MCF 10A (cell line): ENCODE measurements around the gene GAR1. TPM values are rescaled to one million over a fixed set of nuclear protein-coding genes. Genes with fewer than 3 reads are reported as not detected.
"Not testable (repeated sequence)": the region's sequence is repeated elsewhere in the genome, so short reads cannot be mapped to it uniquely, and the experiment has no call there.

Source experiments
- Bru-seq: library from RNA; stranded (reverse); fragments of 400-500 nt; gene quantifications from one replicate; lab custom pipeline; 2021; lab: Mats Ljungman, UMichigan
- BruChase-seq, 2 experiments: library from RNA; stranded (reverse); fragments of 400-500 nt; gene quantifications; one replicate each; lab custom pipeline; 2021; lab: Mats Ljungman, UMichigan
- BruUV-seq: library from RNA; stranded (reverse); fragments of 400-500 nt; replicated peaks from 2 replicates; lab custom pipeline; 2021; lab: Mats Ljungman, UMichigan
- CTCF ChIA-PET: fragments of 300-600 bp; sonication (Branson Sonifier 250); formaldehyde crosslinking; extraction: SDS; loops from one replicate; lab custom pipeline; 2021; ENCODE audit warnings: antibody characterized with exemption, inconsistent platforms; lab: Yijun Ruan, JAX
- POLR2A ChIA-PET: fragments of 300-600, 350-650 bp; sonication (Branson Sonifier 250); formaldehyde crosslinking; extraction: SDS; loops from one replicate; lab custom pipeline; 2020; ENCODE audit warnings: antibody characterized with exemption, inconsistent platforms; lab: Yijun Ruan, JAX
- DNase-seq: peaks from one replicate; pipeline ENCODE4 v3.0.0-alpha.2; 2018; ENCODE audit not compliant: unreplicated experiment
- H3K27ac Mint-ChIP-seq: one replicate; pipeline ENCODE4 v1.8.0; 2022; ENCODE audit warnings: mild to moderate bottlenecking, low read depth, mixed read lengths; ENCODE audit not compliant: unreplicated experiment
- H3K27me3 Mint-ChIP-seq: one replicate; pipeline ENCODE4 v1.8.0; 2022; ENCODE audit warnings: mixed read lengths; ENCODE audit not compliant: insufficient read depth, unreplicated experiment
- H3K36me3 Mint-ChIP-seq: one replicate; pipeline ENCODE4 v1.8.0; 2022; ENCODE audit warnings: mild to moderate bottlenecking, moderate library complexity, mixed read lengths; ENCODE audit not compliant: insufficient read depth, unreplicated experiment
- H3K4me1 Mint-ChIP-seq: one replicate; pipeline ENCODE4 v1.8.0; 2022; ENCODE audit warnings: mixed read lengths; ENCODE audit not compliant: insufficient read depth, unreplicated experiment
- H3K4me3 Mint-ChIP-seq: one replicate; pipeline ENCODE4 v1.8.0; 2022; ENCODE audit warnings: mild to moderate bottlenecking, moderate library complexity, mixed read lengths; ENCODE audit not compliant: unreplicated experiment
- H3K9me3 Mint-ChIP-seq: one replicate; pipeline ENCODE4 v1.8.0; 2022; ENCODE audit warnings: mixed read lengths; ENCODE audit not compliant: unreplicated experiment
- intact Hi-C: fragments of 100-400 bp; cut with micrococcal nuclease; formaldehyde crosslinking; loops from 2 replicates; pipeline ENCODE4 v1.14.1; 2022
- long read RNA-seq: library from polyadenylated mRNA; stranded (forward); transcript quantifications from one replicate; pipeline ENCODE4 v2.0.0, GENCODE V29; 2022
- total RNA-seq: library from RNA; stranded (reverse); gene quantifications from 2 replicates; pipeline ENCODE4 v1.2.3, GENCODE V29; 2022
- TF ChIP-seq, protein P1 (sequence below): fragments of 200-600 bp; IDR thresholded peaks from one replicate; pipeline ENCODE4 v1.8.0; 2022; ENCODE audit warnings: antibody characterized with exemption, mild to moderate bottlenecking; ENCODE audit not compliant: unreplicated experiment

The GAR1 gene
- total RNA-seq: 21.2 and 28.7 TPM in 2 replicates
- percentile 91 among the genes with signal in this experiment for Bru-seq, nascent RNA
- percentile 77 among the genes with signal in this experiment for BruChase-seq, experiment 1, labeled RNA remaining after a 6-hour chase
- BruChase-seq, experiment 2, labeled RNA remaining after a 2-hour chase: percentile 88 among the genes with signal in this experiment
- long read RNA-seq, transcript GAR1-201 (7 exons, 1,224 nt): major isoform, 12 of 22 reads
- long read RNA-seq, partial matches to known transcripts: 2 of 22 reads
- long read RNA-seq, other reads (novel, unspliced or antisense): 5 of 22 reads

DNA sequence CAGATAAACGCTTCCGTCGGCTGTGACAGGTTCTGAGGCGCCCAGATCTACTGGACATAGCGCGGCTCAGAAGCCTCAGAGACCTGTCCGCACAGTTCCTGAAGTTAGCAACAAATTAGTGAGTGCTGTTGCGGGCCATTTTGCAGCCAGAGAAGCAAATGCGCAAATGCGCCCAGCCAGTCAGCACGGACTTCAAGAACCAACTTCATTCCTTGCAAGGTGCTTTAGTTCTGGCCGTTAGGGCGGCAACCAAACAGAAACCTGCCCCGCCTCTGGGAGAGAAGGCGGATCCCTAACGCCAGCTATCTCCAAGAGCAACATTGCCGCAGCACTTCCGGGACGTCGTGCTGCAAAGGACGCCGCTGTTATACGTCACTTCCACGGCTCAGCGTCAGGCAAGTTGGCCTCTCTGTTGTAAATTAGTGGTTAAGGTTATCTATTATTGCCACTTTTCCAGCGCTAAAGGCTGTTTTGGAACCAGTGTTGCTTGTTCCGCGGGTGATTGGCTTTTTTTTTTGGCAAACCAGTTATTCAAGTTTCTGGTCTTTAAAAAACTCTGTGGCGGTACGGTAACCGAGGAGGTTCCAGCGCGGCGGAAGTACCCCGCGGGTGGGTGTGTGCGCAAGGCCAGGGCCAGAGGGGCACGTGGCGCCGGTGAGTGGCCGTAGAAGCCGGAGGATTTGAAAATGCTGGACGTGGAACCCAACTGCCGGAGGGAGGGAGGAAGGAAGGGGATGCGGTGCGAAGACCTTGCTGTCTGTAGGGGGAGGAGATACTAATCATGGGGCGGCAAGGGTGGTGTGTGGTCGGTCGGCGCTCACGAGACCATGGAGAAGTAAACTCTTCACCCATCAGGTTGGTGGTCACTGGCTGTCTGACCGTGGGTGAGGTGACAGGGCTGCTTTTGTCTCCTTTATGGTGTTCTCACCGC is at the start of gene GAR1:
Gene GAR1, plus strand, starts transcription at position 612 of the 931 bp plus-strand sequence. CDS start 403 bp downstream, outside the sequence.
- CTCF ChIA-PET: interaction anchor here (0.6 to 3.2 kb wide), 7 partner anchors 10 to 1559 kb away, joined by 3 to 19 read pairs (median 4); partner anchors contain the start of genes CFI and SEC24B
- DNase-seq: peak; percentile 94
- TF ChIP-seq, protein P1, sequence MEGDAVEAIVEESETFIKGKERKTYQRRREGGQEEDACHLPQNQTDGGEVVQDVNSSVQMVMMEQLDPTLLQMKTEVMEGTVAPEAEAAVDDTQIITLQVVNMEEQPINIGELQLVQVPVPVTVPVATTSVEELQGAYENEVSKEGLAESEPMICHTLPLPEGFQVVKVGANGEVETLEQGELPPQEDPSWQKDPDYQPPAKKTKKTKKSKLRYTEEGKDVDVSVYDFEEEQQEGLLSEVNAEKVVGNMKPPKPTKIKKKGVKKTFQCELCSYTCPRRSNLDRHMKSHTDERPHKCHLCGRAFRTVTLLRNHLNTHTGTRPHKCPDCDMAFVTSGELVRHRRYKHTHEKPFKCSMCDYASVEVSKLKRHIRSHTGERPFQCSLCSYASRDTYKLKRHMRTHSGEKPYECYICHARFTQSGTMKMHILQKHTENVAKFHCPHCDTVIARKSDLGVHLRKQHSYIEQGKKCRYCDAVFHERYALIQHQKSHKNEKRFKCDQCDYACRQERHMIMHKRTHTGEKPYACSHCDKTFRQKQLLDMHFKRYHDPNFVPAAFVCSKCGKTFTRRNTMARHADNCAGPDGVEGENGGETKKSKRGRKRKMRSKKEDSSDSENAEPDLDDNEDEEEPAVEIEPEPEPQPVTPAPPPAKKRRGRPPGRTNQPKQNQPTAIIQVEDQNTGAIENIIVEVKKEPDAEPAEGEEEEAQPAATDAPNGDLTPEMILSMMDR: no peak
- POLR2A ChIA-PET: interaction anchor here (0.6 to 2.6 kb wide), 8 partner anchors 85 to 390 kb away, joined by 3 to 19 read pairs (median 4); partner anchors contain the start of genes CASP6, MCUB and PLA2G12A
- TSS peak; percentile 62 for BruUV-seq
- peaks cover 28% of the 10 kb centered on the region for H3K4me1 Mint-ChIP-seq
- intact Hi-C loops: loop anchor here (10.0 kb wide), 1 partner anchor 251 kb away; the partner anchor contains the start of gene MCUB
- H3K9me3 Mint-ChIP-seq: no peaks in the 10 kb centered on the region
- no peaks in the 10 kb centered on the region for H3K27me3 Mint-ChIP-seq
- peaks cover 34% of the 10 kb centered on the region for H3K36me3 Mint-ChIP-seq
- H3K27ac Mint-ChIP-seq: peak within 1 kb of the TSS; percentile 99
- H3K4me3 Mint-ChIP-seq: peak within 1 kb of the TSS; percentile 96

DNA sequence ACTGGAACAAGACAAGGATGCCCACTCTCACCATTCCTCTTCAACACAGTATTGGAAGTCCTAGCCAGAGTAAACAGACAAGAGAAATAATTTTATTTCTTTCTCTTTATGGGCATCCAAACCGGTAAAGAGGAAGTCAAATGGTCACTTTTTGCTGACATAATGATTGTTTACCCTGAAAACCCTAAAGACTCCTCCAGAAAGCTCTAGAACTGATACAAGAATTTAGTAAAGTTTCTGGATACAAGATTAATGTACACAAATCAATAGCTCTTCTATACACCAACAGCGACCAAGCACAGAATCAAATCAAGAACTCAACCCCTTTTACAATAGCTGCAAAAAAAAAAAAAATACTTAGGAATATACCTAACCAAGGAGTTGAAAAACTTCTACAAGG is 33.5 kb upstream of the GAR1 start:
- H3K36me3 Mint-ChIP-seq, DNase-seq, intact Hi-C loops, H3K9me3 Mint-ChIP-seq, H3K27ac Mint-ChIP-seq, BruUV-seq, H3K4me1 Mint-ChIP-seq, POLR2A ChIA-PET, CTCF ChIA-PET, H3K4me3 Mint-ChIP-seq: not testable (repeated sequence)
- H3K27me3 Mint-ChIP-seq: peaks cover 46% of the 10 kb centered on the region

DNA sequence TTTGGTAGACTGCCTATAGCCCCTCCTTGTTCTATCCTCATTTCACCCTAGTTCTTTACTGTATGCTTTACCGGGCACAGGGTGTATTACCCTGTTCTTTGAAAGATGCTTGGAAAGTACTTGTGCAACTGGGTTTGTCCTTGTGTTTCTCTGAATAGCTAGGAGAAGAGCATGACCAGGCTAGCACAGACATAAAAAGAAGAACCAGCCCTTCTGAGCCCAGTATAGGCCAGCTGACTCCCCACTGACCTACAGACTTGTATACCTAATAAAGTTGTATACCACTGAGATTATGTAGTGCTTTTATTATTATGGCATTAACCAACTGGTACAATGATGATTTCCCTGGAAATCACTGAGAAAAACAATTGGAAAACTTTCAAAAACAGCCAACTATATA is 28.7 kb upstream of the GAR1 start:
- H3K9me3 Mint-ChIP-seq: no peaks in the 10 kb centered on the region
- peaks cover 28% of the 10 kb centered on the region for H3K27me3 Mint-ChIP-seq
- DNase-seq: no peak
- ChIA-PET CTCF (interaction anchor here (0.6 to 1.0 kb wide), 2 partner anchors 18 to 33 kb away, joined by 3 to 5 read pairs; no protein-coding TSS in a partner anchor), POLR2A (no interaction called here)
- no TSS peak for BruUV-seq
- H3K27ac Mint-ChIP-seq: no peak overlapping the region
- TF ChIP-seq, protein P1: no peak
- no peaks in the 10 kb centered on the region for H3K36me3 Mint-ChIP-seq
- no peaks in the 10 kb centered on the region for H3K4me1 Mint-ChIP-seq
- H3K4me3 Mint-ChIP-seq: no peak overlapping the region
- intact Hi-C loops: no loop called here

DNA sequence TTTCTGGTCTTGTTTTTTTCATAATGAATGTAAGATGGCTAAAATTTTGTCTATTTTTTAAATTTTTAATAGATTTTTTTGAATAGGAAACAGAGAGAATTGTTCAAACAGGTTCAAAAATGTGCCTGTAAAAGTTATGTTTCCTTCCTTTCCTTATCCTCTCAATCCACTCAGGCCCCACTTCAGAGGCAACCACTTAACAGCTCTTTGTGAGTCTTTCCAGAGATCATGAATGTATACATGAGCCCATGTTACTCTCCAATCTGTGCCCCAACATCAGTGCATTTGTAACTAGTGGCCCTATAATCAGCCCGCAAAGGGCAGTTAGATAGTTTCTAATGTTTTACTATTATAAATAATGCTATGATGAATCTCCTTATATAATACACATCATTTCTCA is 27.8 kb upstream of the GAR1 start:
- TF ChIP-seq, protein P1: no peak
- ChIA-PET CTCF (no interaction called here), POLR2A (no interaction called here)
- Mint-ChIP-seq H3K4me1 (no peaks in the 10 kb centered on the region), H3K27me3 (peaks cover 18% of the 10 kb centered on the region), H3K4me3 (no peak overlapping the region), H3K36me3 (no peaks in the 10 kb centered on the region), H3K9me3 (no peaks in the 10 kb centered on the region), H3K27ac (no peak overlapping the region)
- DNase-seq: no peak
- intact Hi-C loops: no loop called here
- BruUV-seq: no TSS peak
